Neural cell (in vitro differentiated cells): ENCODE measurements around the gene ARTN. TPM values are rescaled to one million over a fixed set of nuclear protein-coding genes. Genes with fewer than 3 reads are reported as not detected.

Source experiments
- H2AFZ ChIP-seq: fragments of 200-600, 300-800 bp; sonication (generic), shearing (Covaris generic); 2 replicates; pipeline ENCODE4 v1.6.0; 2014; ENCODE audit warnings: low read depth, mild to moderate bottlenecking, antibody characterized with exemption, low read length, moderate library complexity
- H3F3A ChIP-seq: fragments of 200-600 bp; shearing (Covaris generic); 2 replicates; pipeline ENCODE4 v1.6.1; 2016; ENCODE audit warnings: mild to moderate bottlenecking, moderate library complexity, mixed read lengths, antibody characterized with exemption, low read length; ENCODE audit not compliant: insufficient read depth, poor library complexity, severe bottlenecking
- H3K27ac ChIP-seq: fragments of 200-600, 300-800 bp; sonication (generic), shearing (Covaris generic); 2 replicates; pipeline ENCODE4 v1.5.1; 2014; ENCODE audit warnings: mild to moderate bottlenecking, low read length, moderate library complexity
- H3K27me3 ChIP-seq: fragments of 300-800, 200-600 bp; sonication (generic), shearing (Covaris generic); 2 replicates; pipeline ENCODE4 v1.6.0; 2014; ENCODE audit warnings: mild to moderate bottlenecking, low read depth, low read length, moderate library complexity; ENCODE audit not compliant: insufficient read depth
- H3K36me3 ChIP-seq: fragments of 300-800, 200-600 bp; sonication (generic), shearing (Covaris generic); 2 replicates; pipeline ENCODE4 v1.5.1; 2014; ENCODE audit warnings: mild to moderate bottlenecking, antibody characterized with exemption, low read length, moderate library complexity; ENCODE audit not compliant: insufficient read depth
- H3K4me2 ChIP-seq: fragments of 300-800, 200-600 bp; sonication (generic), shearing (Covaris generic); 2 replicates; pipeline ENCODE4 v1.6.0; 2014; ENCODE audit warnings: mild to moderate bottlenecking, low read length
- H3K4me3 ChIP-seq: fragments of 300-800, 200-600 bp; sonication (generic), shearing (Covaris generic); 2 replicates; pipeline ENCODE4 v1.5.1; 2014; ENCODE audit warnings: mild to moderate bottlenecking, low read length, moderate library complexity
- H3K79me2 ChIP-seq: fragments of 200-600 bp; shearing (Covaris generic); replicated peaks from 2 replicates; pipeline ENCODE4 v1.6.0; 2014; ENCODE audit warnings: mild to moderate bottlenecking, low read length, moderate library complexity; ENCODE audit not compliant: insufficient read depth
- H3K9ac ChIP-seq: fragments of 300-800, 200-600 bp; sonication (generic), shearing (Covaris generic); 2 replicates; pipeline ENCODE4 v1.6.1; 2016; ENCODE audit warnings: mild to moderate bottlenecking, low read length, mixed read lengths
- H3K9me2 ChIP-seq: fragments of 200-600 bp; shearing (Covaris generic); 2 replicates; pipeline ENCODE4 v1.6.1; 2016; ENCODE audit warnings: mild to moderate bottlenecking, low read length, mixed read lengths; ENCODE audit not compliant: insufficient read depth
- H3K9me3 ChIP-seq: fragments of 200-600, 300-800 bp; sonication (generic), shearing (Covaris generic); 2 replicates; pipeline ENCODE4 v1.6.1; 2016; ENCODE audit warnings: mild to moderate bottlenecking, mixed run types, low read length, moderate library complexity, mixed read lengths
- H4K20me1 ChIP-seq: fragments of 200-600 bp; shearing (Covaris generic); 2 replicates; pipeline ENCODE4 v1.6.1; 2016; ENCODE audit warnings: mild to moderate bottlenecking, mixed run types; ENCODE audit not compliant: insufficient read depth
- CTCF ChIP-seq: fragments of 450-650 bp; IDR thresholded peaks from 2 replicates; pipeline ENCODE4 v1.5.1; 2014; ENCODE audit warnings: antibody characterized with exemption, mild to moderate bottlenecking, moderate library complexity; ENCODE audit not compliant: poor library complexity, severe bottlenecking
- EP300 ChIP-seq: fragments of 450-650 bp; conservative IDR thresholded peaks from 2 replicates; pipeline ENCODE4 v1.6.1; 2014; ENCODE audit warnings: antibody characterized with exemption, mild to moderate bottlenecking, moderate library complexity; ENCODE audit not compliant: poor library complexity, severe bottlenecking
- EZH2 ChIP-seq: fragments of 200-600, 300-800 bp; shearing (Covaris generic), sonication (generic); IDR thresholded peaks from 2 replicates; pipeline ENCODE4 v1.6.1; 2014; ENCODE audit warnings: antibody characterized with exemption, low read length, borderline replicate concordance, mild to moderate bottlenecking; ENCODE audit not compliant: insufficient read depth, poor library complexity, severe bottlenecking
- MXI1 ChIP-seq: fragments of 450-650 bp; conservative IDR thresholded peaks from 2 replicates; pipeline ENCODE4 v1.6.1; 2014; ENCODE audit warnings: antibody characterized with exemption, mild to moderate bottlenecking; ENCODE audit not compliant: poor library complexity, severe bottlenecking
- POLR2AphosphoS5 ChIP-seq: IDR thresholded peaks from 2 replicates; pipeline ENCODE4 v1.6.1; 2012
- RAD21 ChIP-seq: fragments of 450-650 bp; conservative IDR thresholded peaks from 2 replicates; pipeline ENCODE4 v1.6.1; 2014; ENCODE audit warnings: antibody characterized with exemption, mild to moderate bottlenecking, moderate library complexity
- REST ChIP-seq: IDR thresholded peaks from 2 replicates; pipeline ENCODE4 v1.6.1; 2012; ENCODE audit warnings: borderline replicate concordance
- SMC3 ChIP-seq: fragments of 450-650 bp; conservative IDR thresholded peaks from 2 replicates; pipeline ENCODE4 v1.6.1; 2014; ENCODE audit warnings: antibody characterized with exemption, mild to moderate bottlenecking, moderate library complexity; ENCODE audit not compliant: poor library complexity
- TAF1 ChIP-seq: IDR thresholded peaks from 2 replicates; pipeline ENCODE4 v1.6.1; 2012; ENCODE audit warnings: low read depth
- polyA plus RNA-seq: library from polyadenylated mRNA; depleted of rRNA; stranded (reverse); fragments of >200 nt; gene quantifications from 2 replicates; pipeline ENCODE4 v1.2.3, GENCODE V29; 2014

The ARTN gene
- polyA plus RNA-seq, 1 donor from 2014 or later, result 1.4 TPM

GRCh38 chr1:43913666-43914360 is 19.8 kb upstream of the ARTN start:
- no peak overlapping the region for H3K27ac ChIP-seq
- H3K9me3 ChIP-seq, result no peaks in the 10 kb centered on the region

More at GRCh38 chr1:43913666-43914360, 19.8 kb upstream of the ARTN start:
- no peak overlapping the region for H3K4me3 ChIP-seq
- TF ChIP-seq MXI1, result no peak
- no peak for TF ChIP-seq CTCF
- TF ChIP-seq TAF1, result no peak
- no peak for TF ChIP-seq POLR2AphosphoS5
- TF ChIP-seq REST, result no peak
- no peak for TF ChIP-seq SMC3
- no peak for TF ChIP-seq EP300
- TF ChIP-seq EZH2, result no peak
- TF ChIP-seq RAD21, result no peak
- H3K9me2 ChIP-seq, result no peaks in the 10 kb centered on the region
- no peaks in the 10 kb centered on the region for H3F3A ChIP-seq
- H3K9ac ChIP-seq, result no peak overlapping the region
- H2AFZ ChIP-seq, result no peak overlapping the region
- H3K36me3 ChIP-seq, result peaks cover 4% of the 10 kb centered on the region
- H3K27me3 ChIP-seq, result no peaks in the 10 kb centered on the region
- no peak overlapping the region for H3K4me2 ChIP-seq
- H4K20me1 ChIP-seq, result no peaks in the 10 kb centered on the region
- H3K79me2 ChIP-seq, result no peaks in the 10 kb centered on the region
